DND-41 (cell line): Measurements from ENCODE around the gene AHCYL1.

Source experiments
- EZH2 ChIP-seq: IDR thresholded peaks from 3 replicates; pipeline ENCODE4 v1.6.1; 2012; ENCODE audit warnings: borderline replicate concordance, low read depth, mild to moderate bottlenecking, moderate library complexity, low read length, inconsistent platforms; ENCODE audit not compliant: severe bottlenecking
- TF ChIP-seq, protein P1 (sequence below): IDR thresholded peaks from 2 replicates; pipeline ENCODE4 v1.5.1; 2012; ENCODE audit warnings: borderline replicate concordance, low read length, moderate library complexity, mild to moderate bottlenecking; ENCODE audit not compliant: poor library complexity, severe bottlenecking; ENCODE audit errors: extremely low read depth

DNA sequence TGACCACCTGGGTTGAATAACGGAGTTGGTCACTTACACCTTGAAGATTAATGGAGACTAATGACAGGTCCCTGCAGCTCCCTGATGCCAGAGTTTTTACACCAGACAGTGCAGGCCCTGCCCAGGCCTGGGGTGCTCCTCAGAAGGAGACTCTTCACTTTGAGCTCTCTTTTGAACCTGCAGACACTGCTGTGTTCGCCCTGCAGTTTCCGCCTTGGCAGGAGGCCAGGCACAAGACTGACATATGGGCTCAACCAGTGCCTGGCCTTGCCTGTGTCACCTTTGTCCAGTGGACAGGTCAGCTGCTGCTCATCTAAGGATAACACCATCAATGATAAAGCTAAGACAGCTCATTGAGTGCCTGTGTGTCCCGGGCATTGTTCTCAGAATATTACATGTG lies 55.1 kb downstream of the AHCYL1 start:
- TF ChIP-seq, protein P1, sequence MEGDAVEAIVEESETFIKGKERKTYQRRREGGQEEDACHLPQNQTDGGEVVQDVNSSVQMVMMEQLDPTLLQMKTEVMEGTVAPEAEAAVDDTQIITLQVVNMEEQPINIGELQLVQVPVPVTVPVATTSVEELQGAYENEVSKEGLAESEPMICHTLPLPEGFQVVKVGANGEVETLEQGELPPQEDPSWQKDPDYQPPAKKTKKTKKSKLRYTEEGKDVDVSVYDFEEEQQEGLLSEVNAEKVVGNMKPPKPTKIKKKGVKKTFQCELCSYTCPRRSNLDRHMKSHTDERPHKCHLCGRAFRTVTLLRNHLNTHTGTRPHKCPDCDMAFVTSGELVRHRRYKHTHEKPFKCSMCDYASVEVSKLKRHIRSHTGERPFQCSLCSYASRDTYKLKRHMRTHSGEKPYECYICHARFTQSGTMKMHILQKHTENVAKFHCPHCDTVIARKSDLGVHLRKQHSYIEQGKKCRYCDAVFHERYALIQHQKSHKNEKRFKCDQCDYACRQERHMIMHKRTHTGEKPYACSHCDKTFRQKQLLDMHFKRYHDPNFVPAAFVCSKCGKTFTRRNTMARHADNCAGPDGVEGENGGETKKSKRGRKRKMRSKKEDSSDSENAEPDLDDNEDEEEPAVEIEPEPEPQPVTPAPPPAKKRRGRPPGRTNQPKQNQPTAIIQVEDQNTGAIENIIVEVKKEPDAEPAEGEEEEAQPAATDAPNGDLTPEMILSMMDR, result no peak
- no peak for TF ChIP-seq EZH2
